GM18873 (cell line): ENCODE results near the gene ATF3.
"Not testable (repeated sequence)": the region's sequence is repeated elsewhere in the genome, so short reads cannot be mapped to it uniquely, and the experiment has no call there.

ENCODE experiments used
- ATAC-seq: cut with Tn5 transposase; IDR thresholded peaks from one replicate; pipeline ENCODE4 v1.9.1; 2021; ENCODE audit warnings: mild to moderate bottlenecking, moderate library complexity, moderate number of reproducible peaks; ENCODE audit not compliant: unreplicated experiment, low FRiP score

The ATF3 gene

DNA sequence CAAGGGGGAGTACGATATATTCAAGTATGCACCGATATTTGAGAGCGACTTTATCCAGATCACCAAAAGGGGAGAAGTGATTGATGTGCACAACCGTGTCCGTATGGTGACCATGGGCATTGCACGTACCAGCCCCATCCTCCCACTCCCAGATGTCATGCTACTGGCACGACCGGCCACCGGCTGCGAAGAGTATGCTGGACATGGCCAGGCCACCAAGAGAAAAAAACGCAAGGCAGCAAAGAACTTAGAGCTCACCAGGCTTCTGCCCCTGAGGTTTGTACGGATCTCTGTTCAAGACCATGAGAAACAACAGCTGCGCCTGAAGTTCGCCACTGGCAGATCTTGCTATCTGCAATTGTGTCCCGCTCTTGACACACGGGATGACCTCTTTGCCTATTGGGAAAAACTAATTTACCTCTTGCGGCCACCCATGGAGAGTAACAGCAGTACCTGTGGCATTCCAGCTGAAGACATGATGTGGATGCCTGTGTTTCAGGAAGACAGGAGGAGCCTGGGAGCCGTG, 16.5 kb downstream of the ATF3 start:
- ATAC-seq, result no peak

DNA sequence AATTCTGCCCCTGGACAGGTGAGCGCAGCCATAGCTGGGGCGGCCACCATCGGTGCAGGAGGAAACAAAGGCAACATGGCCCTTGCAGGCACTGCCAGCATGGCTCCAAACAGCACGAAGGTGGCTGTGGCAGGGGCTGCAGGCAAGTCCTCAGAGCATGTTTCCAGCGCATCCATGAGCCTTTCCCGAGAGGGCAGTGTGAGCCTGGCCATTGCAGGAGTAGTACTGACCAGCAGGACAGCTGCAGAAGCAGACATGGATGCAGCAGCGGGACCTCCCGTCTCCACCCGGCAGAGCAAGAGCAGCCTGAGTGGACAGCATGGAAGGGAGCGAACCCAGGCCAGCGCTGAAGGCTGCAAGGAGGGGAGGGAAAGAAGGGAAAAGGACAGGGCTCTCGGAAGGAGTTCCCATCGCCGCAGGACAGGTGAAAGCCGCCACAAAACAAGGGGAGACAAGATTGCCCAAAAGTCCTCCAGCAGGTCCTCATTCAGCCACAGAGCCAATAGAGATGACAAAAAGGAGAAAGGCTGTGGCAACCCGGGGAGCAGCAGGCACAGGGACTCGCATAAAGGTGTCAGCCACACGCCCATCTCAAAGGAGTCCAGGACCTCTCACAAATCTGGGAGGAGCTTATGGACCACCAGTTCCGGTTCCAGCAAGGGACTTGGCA, 17.4 kb downstream of the ATF3 start:
- no peak for ATAC-seq

DNA sequence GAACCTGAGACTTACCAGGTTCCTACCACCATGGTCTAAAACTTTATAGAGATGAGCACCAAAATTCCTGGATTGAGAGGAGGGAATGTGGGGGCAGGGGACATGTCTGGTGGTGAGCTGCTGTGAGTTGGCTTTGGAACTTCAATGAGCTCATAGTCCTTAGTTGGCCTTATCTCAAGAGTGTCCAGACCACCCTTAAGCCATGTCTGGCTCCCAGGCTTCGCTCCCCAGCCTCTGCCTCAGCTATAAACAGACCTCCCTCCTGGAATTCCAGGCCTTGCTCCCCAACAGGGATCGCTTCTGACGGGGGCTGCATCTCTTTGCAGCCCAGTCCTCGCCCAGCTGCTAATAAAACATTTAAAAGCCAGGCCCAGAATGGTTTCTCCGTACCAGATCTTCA, 19.5 kb downstream of the ATF3 start:
- ATAC-seq, result no peak

DNA sequence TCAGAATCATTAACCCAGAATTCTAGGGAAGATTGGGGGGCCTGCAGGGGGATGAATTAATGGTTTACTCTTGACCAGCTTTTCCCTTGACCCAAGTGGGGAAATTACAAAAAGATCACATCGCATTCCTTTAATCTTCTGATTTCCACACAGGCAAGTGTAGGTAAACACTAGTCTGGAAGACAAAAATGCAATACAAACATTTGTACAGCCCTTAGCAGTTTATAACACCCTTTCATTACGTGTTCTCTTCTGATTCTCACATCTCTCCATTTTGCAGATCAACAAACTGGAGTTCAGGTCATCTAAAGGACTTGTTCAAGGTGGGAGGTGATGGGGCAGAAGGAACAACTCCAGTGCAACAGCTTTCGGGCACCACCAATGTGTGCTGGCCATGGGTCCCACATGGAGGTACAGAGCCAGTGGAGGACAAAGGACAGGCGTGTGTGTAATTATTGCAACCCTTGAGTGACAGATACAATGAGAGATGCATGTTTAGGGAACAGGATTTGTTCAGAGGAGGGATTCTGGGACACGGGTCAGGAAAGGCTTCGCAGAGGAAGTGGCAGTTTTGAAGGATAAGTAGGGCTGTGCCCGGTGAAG, 20.4 kb downstream of the ATF3 start:
- no peak for ATAC-seq

DNA sequence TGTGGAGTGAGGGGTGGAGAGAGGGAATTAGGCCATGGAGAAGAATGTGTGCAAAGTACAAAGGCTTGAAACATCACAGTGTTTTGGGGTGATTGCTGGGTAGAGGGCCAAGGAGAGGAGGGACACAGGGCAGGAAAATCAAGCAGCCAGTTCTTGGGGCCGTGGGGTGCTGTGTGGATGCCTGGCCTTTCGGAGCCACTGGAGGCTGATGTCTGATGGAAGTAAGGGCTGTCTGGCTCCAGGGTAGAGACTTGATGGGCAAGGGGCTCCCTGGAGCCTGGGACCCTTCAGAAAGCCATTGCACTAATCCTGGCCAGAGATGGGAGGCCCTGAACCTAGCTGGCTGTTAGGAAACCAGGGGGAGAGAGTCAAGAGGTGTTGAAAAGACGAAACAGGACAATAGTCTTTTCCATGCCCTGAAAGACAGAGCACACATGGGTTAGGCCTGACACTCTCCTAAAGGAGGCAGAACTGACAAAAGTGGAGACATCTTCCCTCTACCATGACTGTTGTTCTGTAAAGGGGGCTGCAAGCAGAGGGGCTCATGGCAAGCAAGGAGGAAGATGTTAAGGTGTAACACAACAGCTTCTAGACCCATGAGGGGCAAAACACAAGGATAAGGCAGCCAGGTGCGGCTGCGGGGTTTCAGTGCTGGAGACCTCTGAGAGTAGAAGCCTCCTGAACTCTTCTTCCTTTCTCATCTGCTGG, 21.0 kb downstream of the ATF3 start:
- no peak for ATAC-seq

DNA sequence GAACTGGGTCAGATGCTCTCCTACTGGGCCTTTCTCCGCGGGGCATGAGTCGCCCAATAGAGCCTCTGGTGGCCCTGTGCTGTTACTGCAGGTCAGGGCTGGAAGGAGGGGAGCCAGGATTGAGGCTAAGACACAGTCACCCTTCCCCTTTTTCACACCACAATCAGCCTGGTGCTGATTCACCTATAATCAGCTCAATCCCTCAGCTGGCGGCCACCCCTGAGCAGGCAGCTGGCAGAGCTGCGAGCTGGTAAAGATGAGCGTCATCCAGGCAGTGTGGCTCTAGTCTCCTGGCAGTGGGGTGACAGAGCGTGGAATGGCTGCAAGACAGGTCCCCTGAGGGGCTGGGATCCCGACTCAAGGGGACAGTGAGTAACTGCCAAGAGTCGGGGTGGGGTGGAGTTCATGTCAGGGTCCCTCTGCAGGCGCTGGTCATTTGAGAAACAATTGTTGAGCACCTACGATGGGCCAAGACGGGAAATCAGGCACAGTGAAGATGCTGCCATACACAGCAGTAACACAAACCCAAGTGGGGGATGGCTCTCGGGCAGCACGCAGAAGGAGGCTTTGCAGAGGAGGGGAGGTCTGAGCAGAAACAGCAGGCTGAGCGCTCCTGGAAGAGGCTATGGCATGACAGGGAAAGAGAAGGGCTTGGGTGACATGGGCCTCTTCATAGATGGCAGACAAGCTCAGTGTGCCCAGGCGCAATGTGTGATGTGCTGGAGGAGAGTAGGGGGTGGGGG, 21.8 kb downstream of the ATF3 start:
- peak; percentile 85 for ATAC-seq

DNA sequence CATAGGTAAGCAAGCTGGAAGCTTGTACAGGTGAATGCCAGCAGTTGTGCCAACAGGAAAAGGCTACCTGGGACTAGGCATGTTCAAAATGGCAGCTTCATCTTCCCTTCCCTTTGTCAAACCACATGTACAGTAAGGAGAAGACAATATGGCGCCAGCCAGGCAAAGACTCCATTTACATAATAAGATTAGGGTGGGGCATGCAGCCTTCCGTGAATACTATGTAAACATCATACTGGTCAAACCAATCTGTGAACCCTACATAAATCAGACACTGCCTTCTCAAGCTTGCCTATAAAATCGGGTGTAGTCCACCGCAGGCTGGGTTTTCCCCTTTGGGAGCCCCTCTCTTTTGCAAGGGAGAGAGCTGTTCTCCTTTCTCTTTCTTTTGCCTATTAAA, 24.6 kb downstream of the ATF3 start:
- no peak for ATAC-seq

DNA sequence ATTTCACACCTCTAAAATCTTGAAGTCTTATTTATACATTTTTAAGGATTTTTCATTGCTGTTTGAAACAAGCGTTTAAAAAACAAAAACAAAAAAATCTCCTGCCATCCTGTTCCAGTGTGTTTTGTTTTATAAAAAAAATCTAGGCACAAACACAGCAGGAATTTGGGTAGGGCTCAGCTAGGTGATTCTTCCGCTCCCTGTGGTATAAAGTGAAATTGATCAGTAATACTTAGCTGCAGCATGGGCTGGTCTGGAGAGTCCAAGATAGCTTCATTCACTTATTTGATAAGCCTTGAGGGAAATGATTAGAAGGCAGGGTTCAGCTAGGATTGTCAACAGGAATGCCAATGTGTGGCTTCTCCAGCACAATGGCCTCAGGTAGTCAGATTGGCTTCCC, 25.7 kb downstream of the ATF3 start:
- ATAC-seq, result no peak

DNA sequence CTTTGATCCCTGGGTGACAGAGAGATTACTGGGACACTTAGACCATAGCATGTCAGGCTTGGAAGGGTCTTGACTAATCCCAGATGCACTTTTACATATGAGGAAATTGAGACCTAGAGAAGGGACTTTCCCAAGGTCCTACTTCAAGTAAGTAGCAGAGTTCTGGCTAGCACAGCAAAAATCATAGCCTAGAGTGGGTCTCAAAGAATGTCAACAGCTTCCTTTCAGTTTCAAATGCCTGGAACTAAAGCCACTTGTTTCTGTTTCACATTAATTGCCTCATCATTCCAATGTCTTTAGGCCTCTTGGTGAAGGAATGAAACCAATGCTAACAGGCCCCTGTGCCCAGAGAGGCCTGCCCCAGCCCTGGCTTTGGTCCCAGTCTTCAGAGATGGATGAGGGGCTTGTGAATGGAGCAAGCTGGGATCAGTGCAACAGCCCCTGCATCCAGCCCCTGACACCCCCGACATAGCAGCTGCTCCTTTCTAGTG, 26.6 kb downstream of the ATF3 start:
- no peak for ATAC-seq

DNA sequence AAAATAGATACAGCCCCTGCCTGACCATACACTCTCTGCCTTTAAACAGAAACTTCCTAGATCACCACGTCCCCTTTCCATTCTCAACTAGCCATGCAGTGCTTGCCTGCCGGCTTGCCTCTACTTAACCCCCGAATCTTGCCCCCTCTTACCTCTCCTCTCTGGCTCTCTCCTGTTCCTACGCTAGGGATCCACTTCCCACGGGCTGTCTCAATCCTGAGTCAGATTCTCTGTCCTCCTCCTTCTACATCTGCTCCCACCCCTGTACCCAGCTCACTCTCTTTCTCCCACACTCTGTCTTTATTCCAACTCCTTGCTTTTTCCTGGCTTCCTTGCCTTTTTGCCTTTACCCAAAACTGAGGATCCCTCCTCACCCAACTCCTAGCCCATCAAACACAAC, 29.3 kb downstream of the ATF3 start:
- ATAC-seq, result no peak

DNA sequence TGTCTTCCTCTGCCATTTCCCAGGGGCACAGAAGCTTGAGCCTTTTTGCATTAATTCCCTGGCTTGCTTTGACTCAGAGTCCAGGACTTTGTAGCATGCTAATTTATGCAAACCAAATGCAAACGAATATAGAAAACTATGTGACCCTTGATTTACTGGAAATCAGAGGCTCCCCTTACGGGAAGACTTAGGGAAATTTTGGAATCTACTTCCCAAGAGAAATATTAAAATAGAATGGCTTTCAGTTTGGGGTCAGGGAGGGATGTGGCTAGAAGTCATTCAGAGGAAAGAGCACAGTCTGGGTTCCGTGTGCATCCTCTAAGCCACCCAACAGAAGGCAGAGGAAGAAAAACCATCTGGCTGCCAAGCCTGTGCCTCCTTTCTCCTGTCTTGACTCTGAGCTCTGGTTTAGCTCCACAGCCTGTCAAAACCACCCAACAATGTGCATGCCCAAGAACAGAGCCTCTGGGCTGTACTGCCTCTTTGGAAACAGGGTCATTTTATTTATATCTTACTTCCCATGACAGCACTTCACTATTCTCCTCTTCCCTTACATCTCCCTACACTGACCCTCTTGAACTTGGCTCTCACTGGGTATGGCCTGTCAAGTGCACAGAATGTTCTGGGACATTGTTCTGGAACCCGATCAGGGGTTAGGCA, 30.1 kb downstream of the ATF3 start:
- ATAC-seq, result no peak

DNA sequence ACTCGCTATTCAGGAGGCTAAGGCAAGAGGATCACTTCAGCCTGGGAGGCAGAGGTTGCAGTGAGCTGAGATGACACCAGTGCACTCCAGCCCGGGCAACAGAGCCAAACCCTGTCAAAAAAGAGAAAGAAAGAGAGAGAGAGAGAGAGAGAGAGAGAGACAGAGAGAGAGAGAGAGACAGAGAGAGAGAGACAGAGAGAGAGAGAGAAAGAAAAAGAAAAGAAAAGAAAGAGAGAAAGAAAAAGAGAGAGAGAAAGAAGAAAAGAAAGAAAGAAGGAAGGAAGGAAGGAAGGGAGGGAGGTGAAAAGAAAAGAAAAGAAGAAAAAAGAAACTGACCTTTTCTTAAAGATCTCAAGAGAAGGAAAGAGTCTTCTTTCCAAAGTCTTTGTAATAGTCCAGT, 31.0 kb downstream of the ATF3 start:
- not testable (repeated sequence) for ATAC-seq

DNA sequence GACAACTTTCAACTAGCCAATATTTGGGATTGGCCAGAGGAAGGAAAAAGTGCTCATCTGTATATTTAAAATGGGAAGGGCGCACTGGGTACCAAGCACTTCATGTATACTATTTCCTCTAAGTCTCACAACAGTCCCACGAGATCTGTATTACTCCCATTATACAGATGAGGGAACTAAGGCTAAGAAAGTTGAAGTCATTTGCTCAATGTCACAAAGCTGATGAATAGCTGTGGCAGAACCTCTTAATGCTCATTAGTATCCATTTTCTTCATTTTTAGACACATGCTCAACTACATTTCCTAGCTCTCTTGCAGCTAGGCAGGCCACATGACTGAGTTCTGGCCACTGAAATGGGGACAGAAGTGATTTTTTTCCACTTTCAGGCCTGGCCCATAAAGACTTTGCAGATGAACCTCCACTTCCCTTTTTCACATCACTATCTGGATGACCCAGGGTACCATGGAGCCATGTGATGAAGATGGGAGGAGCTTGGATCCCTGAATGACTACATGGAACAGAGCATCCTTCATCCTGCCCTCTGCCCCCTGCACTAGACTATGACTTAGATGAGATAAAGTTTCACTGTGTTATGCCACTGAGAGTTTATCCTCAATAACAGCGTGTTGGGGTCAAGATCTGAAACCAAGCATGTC, 31.8 kb downstream of the ATF3 start:
- no peak for ATAC-seq

DNA sequence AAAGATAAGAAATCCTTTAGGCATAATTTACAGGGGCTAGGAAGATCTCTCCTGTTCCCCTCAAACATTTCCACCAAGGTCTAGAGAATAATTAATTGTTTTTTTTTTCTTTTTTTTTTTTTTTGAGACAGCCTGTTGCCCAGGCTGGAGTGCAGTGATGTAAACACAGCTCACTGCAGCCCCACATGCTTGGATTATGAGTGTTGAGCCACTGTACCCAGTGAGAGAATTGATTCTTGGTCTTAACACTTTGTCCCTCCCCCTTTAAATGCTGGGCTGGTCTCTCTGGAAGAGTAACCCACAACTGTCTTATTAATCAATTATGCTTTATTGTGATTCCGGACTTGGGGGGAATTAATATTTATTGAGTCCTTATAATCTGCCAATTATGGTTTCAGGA, 33.4 kb downstream of the ATF3 start:
- no peak for ATAC-seq

DNA sequence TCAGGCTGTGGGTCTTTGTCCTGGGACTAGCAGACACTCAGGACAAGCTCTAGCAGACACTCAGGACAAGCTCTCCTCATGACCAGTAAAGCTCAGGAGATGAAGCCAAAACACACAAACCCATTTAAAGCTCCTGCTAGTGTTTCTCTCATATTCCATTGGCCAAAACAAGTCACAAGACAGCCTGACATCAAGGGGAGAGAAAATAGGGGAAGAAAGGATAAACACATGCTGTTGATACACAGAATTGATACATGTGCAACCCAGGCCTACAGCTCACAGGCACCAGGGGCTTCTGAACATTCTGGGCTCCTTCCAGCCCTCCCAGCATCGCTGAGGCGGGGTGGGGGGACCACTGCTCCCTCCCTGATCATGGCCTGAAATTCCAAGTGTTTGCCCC, 35.3 kb downstream of the ATF3 start:
- ATAC-seq, result no peak

DNA sequence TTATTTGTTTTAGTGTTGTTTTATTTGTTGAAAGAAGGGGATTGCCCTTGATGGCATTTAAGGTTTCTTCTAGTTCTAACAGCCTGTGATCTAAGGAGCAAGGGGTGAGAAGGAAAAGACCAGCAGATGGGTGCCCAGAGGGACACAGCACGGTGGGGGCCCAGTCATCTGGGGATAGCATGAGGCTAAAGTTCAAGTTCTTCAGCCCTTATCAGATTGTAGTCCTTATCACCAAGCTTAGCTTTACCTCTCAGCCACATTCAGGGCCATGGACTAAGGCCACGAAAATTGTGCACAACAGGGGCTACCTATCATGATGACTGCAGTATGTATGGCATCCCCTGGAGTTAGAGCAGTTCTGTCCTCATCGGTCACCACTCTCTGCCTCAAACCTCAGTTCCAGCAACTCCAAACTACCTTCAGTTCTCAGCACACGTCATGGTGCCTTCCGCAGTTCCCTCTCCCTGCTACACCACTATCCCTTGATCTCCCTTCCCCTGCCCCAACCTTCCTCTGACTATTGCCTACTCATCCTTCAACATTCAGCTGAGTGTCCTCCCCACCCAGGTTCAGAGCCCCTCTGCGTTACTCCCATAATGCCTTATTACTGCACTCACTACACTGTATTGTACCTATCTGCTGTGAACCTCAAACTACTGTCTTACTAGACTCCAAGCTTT, 36.4 kb downstream of the ATF3 start:
- no peak for ATAC-seq

DNA sequence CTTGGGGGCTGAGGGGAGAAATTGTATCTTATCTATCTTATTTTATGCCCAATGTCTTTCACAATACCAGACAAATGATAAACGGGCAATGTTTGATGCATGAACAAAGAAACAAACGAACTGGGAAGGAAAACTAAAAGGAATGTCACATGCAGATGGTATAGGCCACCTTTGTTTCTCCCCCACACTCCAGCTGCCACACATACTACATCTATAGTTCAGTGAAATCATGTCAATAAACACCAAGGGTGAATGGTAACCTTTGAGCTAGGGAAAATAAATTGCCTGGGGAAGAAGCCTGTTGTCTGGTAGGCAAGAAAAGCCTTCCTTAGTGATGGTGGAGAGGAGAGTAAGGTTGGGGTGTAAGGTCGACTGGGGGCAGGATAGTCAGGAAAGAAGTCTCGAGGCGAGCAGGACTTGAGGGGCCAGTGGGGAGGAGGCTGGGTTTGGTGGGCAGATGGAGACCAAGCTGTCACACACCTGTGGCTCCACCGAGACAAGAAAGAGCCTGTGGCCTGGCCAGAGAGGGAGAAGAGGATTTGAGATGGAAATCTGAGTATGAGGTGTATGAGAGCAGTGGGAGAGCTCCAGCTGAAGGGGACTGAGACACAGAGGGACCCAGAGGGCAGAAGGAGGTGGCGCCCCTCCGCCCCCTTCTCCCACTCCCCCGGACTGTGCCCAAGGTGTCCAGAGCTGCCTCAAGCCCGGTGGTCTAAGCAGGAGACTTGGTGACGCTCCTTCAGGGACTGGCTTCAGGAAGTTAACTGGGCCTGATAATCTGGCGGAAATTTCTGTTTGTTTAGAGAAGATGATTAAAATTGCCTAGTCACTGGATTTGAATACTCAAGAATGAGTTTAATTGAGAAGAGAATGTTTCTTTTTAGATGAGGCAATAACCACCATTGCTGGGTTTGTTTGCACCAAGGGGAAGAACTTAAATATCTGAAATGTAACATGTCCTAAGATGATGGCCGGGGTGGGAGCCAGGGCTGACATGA, 37.3 kb downstream of the ATF3 start:
- no peak for ATAC-seq

DNA sequence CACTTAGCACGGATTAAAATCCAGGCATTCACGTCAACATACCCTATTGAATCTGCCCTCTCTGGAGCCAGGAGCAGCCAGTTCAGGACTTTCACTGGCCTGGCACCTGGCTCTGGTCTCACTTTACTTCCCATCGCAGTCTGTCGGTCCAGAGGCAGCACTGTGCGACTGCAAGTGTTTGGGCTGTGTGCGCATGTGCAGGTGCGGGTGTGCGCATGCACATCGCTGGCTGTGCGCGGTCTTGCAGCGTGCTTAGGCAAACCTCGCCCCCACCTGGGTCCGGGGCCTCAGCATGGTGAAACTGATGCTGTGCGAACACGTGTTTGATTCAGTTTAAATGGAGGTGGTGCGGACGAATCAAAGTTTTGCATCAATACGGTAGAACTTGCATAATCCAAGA, 38.0 kb downstream of the ATF3 start:
- ATAC-seq, result no peak
